NOMO-1 treated with dmso at 0.1 percent for 144 hours (cell line): ENCODE measurements around the gene CD1C.
"Not testable (repeated sequence)": the region's sequence is repeated elsewhere in the genome, so short reads cannot be mapped to it uniquely, and the experiment has no call there.

Experiments used
- DNase-seq: peaks from one replicate; lab custom pipeline; 2025; ENCODE audit not compliant: unreplicated experiment; lab: John Stamatoyannopoulos, UW

Gene CD1C

DNA sequence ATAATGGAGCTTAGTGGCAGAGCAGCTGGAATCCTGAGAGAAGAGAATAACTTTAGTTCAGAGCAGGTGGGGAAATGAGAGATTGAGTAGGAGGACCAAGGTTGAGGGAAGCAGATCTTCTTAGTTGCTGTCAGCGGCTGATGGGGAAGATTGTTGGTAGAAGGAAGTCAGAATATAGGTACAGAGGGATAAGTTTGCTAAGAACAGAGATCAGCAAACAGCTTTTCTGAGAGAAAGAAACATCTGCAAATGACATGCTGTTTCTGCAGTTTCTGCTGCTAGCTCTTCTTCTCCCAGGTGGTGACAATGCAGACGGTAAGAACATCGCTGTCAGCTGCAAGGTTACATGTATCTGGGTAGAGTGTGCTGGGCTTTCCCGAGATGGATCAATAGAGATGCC, at the start of gene CD1C:
CD1C (plus strand) TSS at position 113 of the 400 bp plus-strand sequence; CDS start at position 255, 142 bp downstream.
- DNase-seq, result no peak

DNA sequence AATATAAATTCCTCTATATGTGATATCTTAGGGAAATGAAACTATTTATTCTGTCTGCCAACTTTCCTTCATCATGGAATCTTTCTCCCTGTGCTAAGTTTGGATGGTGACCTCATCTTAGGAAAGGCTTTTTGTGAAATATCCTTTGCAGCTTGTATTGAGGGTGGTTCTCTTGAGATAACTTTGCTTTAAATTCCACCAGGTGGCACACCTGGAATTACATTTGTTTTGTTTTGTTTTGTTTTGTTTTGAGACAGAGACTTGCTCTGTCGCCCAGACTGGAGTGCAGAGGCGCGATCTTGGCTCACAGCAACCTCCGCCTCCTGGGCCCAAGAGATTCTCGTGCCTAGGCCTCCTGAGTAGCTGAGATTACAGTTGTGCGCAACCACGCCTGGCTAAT, 43.1 kb upstream of the CD1C start:
- DNase-seq, result no peak

DNA sequence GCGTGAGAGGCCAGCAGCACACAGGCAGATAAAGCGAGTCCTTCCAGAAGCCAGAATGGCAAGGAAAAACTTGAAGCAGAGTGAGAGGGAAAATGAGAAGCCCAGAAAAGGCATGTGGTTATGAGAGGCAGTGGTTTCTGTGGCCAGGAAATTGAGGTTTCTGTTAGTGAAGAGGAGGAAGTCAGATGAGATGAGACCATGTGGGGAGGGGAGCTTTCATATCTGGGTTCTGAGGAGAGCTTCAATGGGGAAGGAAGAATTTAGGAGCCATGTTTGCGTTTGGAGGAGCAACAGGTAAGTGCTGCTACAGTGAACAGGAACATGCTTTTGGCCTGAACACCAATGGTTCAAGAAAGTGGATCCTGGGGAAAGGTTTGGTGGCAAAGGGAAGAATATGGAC, 41.6 kb upstream of the CD1C start:
- DNase-seq, result peak; percentile 81

DNA sequence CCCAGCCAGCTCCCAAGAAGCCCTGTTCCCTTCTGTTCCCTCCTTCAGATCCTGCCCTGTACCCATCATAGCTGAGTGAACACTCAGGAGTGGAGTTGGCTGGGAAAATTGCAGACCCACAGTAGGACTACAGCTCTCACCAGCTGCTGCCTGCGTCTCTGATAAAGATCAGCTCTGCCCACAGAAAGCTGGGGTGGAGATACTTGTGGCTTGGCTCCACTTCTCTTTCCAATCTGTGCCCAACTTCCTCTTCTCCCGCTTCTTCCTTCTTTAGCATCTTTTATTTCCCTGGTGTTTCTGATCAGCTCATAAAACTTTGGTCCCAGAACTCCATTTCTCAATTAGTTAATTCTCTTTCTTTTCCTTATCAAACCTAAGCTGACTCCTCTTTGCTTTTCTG, 41.0 kb upstream of the CD1C start:
- DNase-seq, result peak; percentile 54

DNA sequence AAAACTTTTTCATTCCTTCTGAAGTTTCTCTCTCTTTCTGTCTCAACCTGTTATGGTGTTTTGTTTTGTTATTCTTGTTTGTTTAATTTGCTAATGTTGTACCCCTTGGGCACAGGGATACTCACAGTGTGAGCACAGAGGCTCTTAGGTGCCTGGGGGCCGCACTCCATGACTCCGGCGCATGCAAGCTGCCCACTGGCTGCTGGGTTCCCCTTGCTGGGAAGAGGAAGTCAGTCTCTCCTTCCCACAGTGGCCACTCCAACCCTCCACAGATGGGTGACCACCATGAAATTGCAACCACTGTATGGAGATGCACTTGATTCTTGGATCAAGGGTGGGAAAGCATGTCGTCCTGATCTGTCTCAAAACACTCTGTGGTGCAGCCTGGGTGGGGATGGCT, 40.1 kb upstream of the CD1C start:
- no peak for DNase-seq

DNA sequence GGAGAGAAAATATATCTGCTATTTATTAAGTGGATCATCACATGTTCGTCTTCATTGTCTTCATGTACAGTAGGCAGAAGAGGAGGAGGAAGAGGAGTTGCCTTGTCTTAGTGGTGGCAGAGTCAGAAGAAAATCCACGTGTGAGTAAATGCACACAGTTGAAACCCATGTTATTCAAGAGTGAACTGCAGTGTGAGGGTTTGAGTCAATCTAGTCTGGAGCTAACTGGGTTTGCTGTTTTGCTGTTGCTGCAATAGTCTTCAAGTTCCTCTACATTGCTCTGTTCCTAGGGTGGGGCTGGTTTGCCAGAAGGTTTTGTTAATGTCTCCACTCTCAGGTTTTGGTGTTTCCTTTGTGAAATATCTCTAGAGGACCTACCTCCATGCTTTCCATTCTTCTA, 38.6 kb upstream of the CD1C start:
- DNase-seq, result peak; percentile 32

DNA sequence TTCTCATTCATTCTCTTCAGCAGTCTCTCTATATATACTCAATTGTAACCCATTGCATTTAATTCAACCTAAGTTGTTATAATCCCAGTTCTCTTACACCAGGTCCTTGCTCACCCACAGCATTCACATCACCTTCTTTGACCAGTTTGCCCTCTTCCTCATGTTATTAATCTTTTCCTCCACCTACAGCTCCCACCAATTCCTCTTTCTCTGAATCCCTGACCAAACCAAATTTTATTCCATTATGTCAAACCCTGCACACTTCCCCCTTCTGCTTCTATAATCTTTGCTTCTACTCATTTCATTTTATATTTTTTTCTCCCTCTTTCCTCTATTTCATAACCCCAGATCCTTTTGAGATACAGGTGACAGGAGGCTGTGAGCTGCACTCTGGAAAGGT, 34.1 kb upstream of the CD1C start:
- no peak for DNase-seq

DNA sequence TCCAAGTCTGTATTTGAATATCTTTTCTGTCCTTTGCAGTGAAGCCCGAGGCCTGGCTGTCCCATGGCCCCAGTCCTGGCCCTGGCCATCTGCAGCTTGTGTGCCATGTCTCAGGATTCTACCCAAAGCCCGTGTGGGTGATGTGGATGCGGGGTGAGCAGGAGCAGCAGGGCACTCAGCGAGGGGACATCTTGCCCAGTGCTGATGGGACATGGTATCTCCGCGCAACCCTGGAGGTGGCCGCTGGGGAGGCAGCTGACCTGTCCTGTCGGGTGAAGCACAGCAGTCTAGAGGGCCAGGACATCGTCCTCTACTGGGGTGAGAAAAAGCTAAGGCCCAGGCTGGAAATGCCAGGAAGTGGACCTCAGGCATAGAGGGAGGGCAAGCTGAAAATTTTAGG, 33.0 kb upstream of the CD1C start:
- DNase-seq, result not testable (repeated sequence)

DNA sequence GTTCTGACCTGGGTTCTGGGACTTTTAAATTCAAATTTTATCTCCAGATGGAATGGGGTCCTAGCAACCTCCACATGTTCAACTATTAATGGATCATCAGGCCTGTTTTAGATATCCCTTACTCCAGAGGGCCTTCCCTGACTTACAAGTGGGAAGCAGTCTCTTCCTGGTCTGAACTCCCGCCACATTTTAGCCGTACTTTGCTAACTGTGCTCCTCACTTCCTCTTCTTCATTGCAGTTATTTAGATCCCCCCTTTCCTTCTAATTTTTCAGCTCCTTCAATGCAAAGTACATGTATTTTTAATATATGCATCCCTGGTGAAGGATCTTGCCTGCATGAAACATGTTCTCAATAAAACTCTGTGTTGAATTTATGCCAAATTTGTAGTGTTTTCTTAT, 31.8 kb upstream of the CD1C start:
- no peak for DNase-seq

DNA sequence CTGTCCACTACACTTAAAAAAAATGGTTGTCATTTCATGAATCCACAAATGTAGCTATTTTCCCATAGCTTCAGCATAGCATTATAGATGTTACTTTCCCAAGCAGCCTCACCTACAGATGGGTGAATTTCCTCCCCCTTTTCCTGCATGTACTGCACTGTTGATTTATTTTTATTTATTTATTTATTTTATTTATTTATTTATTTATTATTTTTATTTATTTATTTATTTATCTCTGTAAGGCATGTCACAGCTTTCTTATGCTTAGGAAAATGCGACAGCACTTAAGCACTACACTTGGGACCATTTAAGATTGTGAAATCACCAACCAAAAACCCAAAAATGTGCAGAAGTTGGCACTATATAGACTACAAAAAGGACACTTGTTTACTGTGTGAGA, 30.6 kb upstream of the CD1C start:
- DNase-seq, result no peak

DNA sequence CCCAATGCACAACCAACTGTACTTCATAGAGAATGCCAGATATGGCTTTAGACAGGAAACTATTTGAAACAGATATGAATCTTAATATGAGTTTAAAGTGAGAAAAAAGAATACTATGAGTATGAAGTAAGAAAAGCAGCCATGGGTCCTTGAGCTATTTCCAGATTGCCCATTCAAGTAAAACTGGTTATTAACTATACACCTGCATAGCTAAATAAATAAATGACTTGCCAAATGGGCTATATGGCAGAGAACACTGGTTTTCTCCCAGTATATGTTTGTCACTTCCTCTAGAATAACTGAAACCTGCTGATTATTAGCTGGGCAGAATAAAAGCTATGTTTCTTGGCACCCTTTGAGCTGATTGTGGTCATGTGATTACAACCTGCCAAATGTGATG, 17.0 kb upstream of the CD1C start:
- no peak for DNase-seq

DNA sequence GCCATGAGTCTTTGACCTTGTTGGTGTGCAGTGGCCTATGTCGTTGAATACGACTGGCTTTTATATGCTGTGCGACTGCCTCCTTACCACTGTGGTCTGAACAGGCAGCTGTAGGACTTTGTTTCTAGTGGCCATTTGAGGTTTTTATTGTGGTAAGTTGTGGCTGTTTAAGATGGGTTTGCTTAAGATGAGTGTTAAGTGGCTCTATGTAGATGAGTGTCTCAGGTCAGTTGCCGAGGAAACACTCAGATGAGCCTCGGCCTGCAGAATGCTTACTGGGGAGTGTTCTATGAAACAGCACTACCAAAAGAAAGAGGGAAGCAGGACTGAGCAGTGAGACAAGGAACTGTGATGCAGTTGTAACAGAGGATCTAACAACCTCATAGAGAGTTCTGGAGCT, 14.9 kb upstream of the CD1C start:
- DNase-seq, result no peak

DNA sequence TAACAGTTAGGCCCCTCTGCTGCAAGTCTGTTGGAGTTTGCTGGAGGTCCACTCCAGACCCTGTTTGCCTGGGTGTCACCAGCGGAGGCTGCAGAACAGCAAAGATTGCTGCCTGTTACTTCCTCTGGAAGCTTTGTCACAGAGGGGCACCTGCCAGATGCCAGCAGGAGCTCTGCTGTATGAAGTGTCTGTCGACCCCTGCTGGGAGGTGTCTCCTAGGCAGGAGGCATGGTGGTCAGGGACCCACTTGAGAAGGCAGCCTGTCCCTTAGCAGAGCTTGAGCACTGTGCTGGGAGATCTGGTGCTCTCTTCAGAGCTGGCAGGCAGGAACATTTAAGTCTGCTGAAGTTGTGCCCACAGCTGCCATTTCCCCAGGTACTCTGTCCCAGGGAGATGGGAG, 7.3 kb upstream of the CD1C start:
- DNase-seq, result not testable (repeated sequence)

DNA sequence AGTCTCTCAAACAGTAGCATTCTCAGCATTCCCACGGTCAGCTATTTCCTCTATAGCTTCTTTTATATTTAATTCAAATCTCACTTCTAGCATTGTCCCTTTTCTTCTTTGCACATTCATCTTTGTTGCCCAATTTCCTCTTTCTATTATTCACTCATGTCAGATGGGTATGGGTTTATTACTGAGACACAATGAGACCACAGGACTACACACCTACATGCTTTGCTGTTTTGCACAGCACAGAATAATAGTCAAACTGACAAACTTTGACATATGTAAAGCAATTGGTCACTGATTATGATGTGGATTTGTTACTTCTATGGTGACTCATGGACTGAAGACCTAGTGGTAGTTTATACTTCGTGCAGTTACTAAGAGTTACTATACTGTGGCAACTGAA, 5.8 kb upstream of the CD1C start:
- DNase-seq, result peak; percentile 36

DNA sequence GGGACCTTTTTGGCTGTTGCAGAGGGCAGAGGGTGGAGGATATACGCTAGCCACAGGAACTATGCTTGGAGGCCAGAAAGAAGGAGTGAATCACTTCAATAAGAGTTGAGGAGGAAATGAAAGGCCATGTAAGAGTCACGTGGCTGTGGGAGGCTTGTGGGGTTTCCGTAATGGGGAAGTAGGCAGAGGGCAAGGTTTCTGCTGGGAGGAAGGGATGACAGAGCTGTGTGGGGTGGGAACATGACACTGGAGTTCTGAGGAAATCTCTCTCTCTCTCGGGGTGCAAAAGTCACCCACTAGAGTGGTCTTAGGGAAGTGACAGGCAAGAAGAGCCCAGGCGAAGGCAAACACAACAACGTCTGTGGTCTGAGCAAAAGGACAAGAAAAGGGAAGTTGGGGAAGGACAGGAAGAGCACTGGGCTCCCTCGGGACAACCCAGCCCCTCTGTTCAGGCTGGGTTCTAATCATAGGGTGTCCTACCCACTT, 3.9 kb upstream of the CD1C start:
- DNase-seq, result peak; percentile 98

DNA sequence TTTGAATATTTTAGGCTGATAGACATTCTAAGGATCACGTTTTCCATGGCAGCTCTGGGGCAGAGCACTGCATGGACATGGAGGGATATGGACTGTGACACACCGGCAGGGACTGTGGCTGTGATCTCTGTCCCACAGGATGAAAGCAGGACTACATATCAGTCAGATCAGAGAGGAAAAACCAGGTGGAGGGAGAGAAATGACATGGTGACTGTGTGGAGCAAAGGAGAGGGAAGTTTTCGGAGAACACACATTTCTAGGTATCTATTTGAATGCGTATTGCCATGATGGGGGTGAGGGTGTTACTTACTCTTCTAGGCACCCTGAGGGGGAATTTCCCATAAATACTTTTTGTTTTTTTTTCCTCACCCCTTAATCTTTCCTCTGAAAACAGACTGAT, 3.2 kb upstream of the CD1C start:
- no peak for DNase-seq

DNA sequence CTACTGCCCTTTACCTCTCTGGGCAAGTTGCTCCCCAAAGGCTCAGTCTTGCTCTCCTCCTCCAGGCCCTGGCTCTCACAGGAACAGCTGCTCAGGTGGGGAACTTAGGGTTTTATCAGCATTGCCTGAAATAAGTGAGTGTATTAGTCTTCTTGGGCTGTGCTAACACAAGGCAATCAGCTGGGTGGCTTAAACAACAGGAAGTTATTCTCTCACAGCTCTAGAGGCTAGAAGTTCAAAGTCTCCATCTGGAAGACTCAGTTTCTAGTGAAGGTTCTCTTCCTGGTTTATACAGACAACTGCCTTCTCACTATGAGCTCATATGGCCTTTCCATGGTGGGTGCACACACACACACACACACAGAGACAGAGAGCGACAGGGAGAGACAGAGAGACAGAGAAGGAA, 2.8 kb upstream of the CD1C start:
- no peak for DNase-seq

DNA sequence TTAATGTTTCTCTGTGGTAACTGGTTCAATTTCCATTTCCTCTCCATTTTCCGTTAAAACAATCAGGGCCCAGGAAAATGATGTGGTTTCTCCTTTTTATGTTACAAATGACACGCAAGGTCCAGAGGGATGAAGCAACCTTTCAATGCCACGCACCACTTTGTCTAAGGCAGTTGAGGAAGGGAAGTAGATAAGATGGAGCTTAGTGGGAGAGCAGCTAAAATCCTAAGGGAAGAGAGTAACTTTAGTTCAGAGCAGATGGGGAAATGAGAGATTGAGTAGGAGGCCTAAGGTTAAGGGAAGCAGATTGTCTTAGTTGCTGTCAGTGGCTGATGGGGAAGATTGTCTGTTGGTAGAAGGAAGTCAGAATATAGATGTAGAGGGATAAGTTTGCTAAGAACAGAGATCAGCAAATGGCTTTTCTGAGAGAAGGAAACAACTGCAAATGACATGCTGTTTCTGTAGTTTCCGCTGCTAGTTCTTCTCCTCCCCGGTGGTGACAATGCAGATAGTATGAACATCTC, 660 bp downstream of the CD1C start:
- no peak for DNase-seq

DNA sequence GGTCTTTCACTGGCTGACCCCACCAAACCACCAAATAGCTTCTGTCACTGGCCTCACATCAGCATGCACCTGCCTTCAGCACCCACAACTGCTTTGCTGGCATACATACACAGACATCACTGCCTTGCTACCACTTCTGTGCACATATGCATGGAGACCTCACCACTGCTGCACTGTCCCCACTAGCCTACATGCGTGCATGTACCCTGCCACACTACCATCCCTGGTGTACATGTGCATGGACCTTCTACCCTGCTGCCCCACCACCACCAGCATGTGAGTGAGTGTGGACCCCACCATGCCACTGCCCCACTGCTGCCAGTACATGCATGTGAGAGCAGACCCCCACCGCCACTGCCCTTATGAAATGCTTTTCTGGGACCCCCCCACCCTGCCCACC, 6.1 kb downstream of the CD1C start:
- DNase-seq, result no peak

DNA sequence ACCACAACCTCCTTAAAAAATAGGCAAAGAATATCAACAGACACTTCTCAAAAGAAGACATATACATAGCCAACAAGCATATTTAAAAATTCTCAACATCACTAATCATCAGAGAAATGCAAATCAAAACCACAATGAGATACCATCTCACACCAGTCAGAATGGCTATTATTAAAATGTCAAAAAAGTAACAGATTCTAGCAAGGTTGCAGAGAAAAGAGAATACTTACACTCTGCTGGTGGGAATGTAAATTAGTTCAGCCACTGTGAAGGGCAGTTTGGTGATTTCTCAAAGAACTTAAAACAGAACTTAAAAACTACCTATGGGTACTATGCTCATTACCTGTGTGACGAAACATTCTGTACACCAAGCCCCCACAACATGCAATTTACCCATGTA, 20.9 kb downstream of the CD1C start:
- DNase-seq, result no peak

DNA sequence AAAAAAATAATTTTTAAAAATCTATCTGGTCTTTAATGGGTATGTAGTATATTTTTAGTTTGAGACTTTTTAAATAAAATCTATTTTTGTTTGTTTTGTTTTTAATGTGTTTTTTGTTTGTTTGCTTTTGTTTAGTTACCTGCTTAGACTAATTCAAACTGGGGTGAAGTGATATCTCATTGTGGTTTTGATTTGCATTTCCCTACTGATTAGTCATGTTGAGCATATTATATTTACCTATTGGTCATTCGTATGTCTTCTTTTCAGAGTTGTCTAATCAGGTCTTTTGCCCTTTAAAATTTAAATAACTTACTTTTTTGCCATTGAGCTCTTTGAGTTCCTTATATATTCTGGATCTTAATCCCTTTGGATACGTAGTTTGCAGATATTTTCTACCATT, 21.3 kb downstream of the CD1C start:
- DNase-seq, result no peak

DNA sequence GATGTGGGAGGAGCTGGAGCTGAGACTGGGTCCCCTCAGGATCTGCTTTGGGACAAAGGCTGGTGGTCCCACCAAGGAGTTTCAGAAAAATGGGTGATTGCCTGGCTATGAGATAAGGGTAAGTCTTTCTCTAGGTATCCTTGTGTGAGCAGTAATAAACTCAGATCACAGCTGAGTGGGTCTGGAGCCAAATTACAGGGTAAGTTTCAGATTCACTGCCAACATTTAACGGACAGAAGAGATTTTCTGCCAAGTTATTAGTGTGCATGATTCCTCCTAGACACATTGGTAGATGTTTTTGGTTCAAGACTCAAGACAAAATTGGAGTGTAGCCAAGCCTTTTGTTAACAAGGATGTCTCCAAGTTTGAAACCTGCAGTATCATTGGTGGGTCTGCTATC, 34.1 kb downstream of the CD1C start:
- no peak for DNase-seq

DNA sequence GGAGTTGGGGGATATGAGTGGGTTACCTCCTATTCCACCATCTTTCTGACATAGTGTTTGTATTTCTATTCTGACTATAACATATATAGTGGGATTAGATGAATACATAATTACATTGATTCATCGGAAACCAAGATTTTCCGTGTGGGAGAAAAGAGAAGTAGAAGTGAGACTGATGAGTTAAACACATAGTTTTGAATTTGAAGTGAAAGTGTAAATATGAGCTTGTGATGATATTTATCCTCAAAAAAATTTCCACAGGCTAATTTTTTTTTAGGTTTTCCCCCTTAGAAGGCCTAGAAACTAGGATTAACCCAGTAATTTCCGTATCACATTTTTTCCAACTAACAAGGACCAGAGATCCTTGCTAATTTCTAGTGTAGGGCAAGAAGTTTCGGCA, 34.7 kb downstream of the CD1C start:
- DNase-seq, result no peak

DNA sequence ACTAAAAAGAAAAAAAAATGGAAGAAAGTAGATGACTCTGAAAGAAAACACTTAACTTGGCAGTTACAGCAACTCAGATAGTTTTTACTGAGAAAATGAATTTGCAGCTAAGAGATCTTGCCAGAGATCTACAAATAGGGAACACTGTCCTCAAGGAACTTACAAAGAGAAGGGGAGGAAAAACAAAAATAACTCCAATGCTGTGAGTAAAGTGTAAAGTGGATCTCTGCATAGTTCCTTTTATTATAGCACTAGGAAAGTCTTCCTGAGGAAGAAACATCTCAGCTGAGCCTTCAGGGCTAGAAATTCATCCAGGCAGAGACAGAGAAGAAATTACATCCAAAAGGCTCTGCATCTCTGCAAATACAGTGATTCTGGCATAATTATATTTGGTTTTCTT, 37.8 kb downstream of the CD1C start:
- DNase-seq, result no peak
